ENCODE data around the gene TCEAL4. TPM values are rescaled to one million over a fixed set of nuclear protein-coding genes. Genes with fewer than 3 reads are reported as not detected.

The TCEAL4 gene
- total and polyA plus RNA-seq, 12 donors = 57.7 to 164 (median 69.1) TPM

- no peak for DNase-seq
- no peak for ATAC-seq
- Histone ChIP-seq H3K4me3 (no peak overlapping the region), H3K27me3 (peaks cover 0 to 50% (median 0%) of the 10 kb centered on the region in 7 donors), H3K4me1 (peaks cover 0 to 9% (median 0%) of the 10 kb centered on the region in 9 donors), H3K27ac (no peak overlapping the region), H3K36me3 (no peaks in the 10 kb centered on the region), H3K9me3 (no peaks in the 10 kb centered on the region)
- no peak for TF ChIP-seq CTCF (IDR thresholded peaks at IDR 0.05)
- 72 to 74% methylated on average over 2 of the region's 2 CpGs for WGBS, 2 donors
- intact Hi-C loops (cut with DNase I) = no loop called here
Measured at GRCh38 chrX:103556963-103557612, 28.2 kb upstream of the TCEAL4 start.

GRCh38 chrX:103560256-103560655 is 25.1 kb upstream of the TCEAL4 start:
- no peak for TF ChIP-seq CTCF (IDR thresholded peaks at IDR 0.05)
- H3K27me3 ChIP-seq = peaks cover 0 to 59% (median 0%) of the 10 kb centered on the region in 7 donors
- intact Hi-C loops (cut with DNase I) = no loop called here
- H3K27ac ChIP-seq = no peak overlapping the region
- no peaks in the 10 kb centered on the region for H3K36me3 ChIP-seq
- no peak overlapping the region for H3K4me3 ChIP-seq
- H3K4me1 ChIP-seq = no peaks in the 10 kb centered on the region
- DNase-seq (no peak), ATAC-seq (no peak)
- 89 to 98% methylated on average over 1 of the region's 1 CpG for WGBS, 2 donors
- no peaks in the 10 kb centered on the region for H3K9me3 ChIP-seq

- ATAC-seq = no peak
- Histone ChIP-seq H3K27ac (no peak overlapping the region), H3K4me1 (no peaks in the 10 kb centered on the region), H3K27me3 (peaks cover 0 to 52% (median 0%) of the 10 kb centered on the region in 7 donors), H3K4me3 (no peak overlapping the region), H3K9me3 (no peaks in the 10 kb centered on the region), H3K36me3 (no peaks in the 10 kb centered on the region)
- no peak for TF ChIP-seq CTCF (IDR thresholded peaks at IDR 0.05)
- intact Hi-C loops (cut with DNase I) = no loop called here
- DNase-seq = no peak
- WGBS, 2 donors = 81 to 84% methylated on average over 2 of the region's 2 CpGs
Measured at GRCh38 chrX:103562801-103563200, 22.5 kb upstream of the TCEAL4 start.

GRCh38 chrX:103565197-103565596 is 20.1 kb upstream of the TCEAL4 start:
- 70 to 71% methylated on average over 4 of the region's 4 CpGs for WGBS, 2 donors
- ATAC-seq = peak in 1 of 8 donors; percentile 19

More at GRCh38 chrX:103565197-103565596, 20.1 kb upstream of the TCEAL4 start:
- Histone ChIP-seq H3K27me3 (peaks cover 0 to 51% (median 0%) of the 10 kb centered on the region in 7 donors), H3K4me3 (no peak overlapping the region), H3K4me1 (no peaks in the 10 kb centered on the region), H3K36me3 (no peaks in the 10 kb centered on the region), H3K9me3 (no peaks in the 10 kb centered on the region), H3K27ac (no peak overlapping the region)
- no peak for TF ChIP-seq CTCF (IDR thresholded peaks at IDR 0.05)
- no peak for DNase-seq
- intact Hi-C loops (cut with DNase I) = no loop called here

Measured in heart right ventricle (tissue), 16 donors.